Measurements from ENCODE around the gene SETD2.

GRCh38 chr3:47158208-47158607, 5.7 kb downstream of the SETD2 start:
- TF ChIP-seq CTCF (IDR thresholded peaks at IDR 0.05; ENCODE audit: low read depth, low read length) (no peak), EZH2phosphoT487 (IDR thresholded peaks at IDR 0.05; ENCODE audit: low read depth) (no peak)
